ENCODE results near the gene STEAP2.
"Not testable (repeated sequence)": the region's sequence is repeated elsewhere in the genome, so short reads cannot be mapped to it uniquely, and the experiment has no call there.

Gene STEAP2

GRCh38 chr7:90211391-90212148, at the start of gene STEAP2:
STEAP2 (plus strand) TSS chr7:90211740; CDS start chr7:90225083, 13,343 bp downstream.
- peak; percentile 96 for DNase-seq (ENCODE audit: low spot score)

GRCh38 chr7:90163534-90163933, 48.0 kb upstream of the STEAP2 start:
- no peak for DNase-seq (ENCODE audit: low spot score)

GRCh38 chr7:90165724-90166123, 45.8 kb upstream of the STEAP2 start:
- no peak for DNase-seq (ENCODE audit: low spot score)

- no peak for DNase-seq (ENCODE audit: low spot score)
Observed at GRCh38 chr7:90166153-90166552, 45.4 kb upstream of the STEAP2 start.

GRCh38 chr7:90167361-90167760, 44.2 kb upstream of the STEAP2 start:
- no peak for DNase-seq (ENCODE audit: low spot score)

GRCh38 chr7:90169891-90170290, 41.6 kb upstream of the STEAP2 start:
- no peak for DNase-seq (ENCODE audit: low spot score)

- DNase-seq (ENCODE audit: low spot score) = no peak
Observed at GRCh38 chr7:90172121-90172520, 39.4 kb upstream of the STEAP2 start.

GRCh38 chr7:90172624-90173023, 38.9 kb upstream of the STEAP2 start:
- no peak for DNase-seq (ENCODE audit: low spot score)

- DNase-seq (ENCODE audit: low spot score) = no peak
Observed at GRCh38 chr7:90173127-90173844, 38.3 kb upstream of the STEAP2 start.

GRCh38 chr7:90175667-90176066, 35.9 kb upstream of the STEAP2 start:
- DNase-seq (ENCODE audit: low spot score) = no peak

GRCh38 chr7:90176195-90176594, 35.3 kb upstream of the STEAP2 start:
- DNase-seq (ENCODE audit: low spot score) = no peak

- no peak for DNase-seq (ENCODE audit: low spot score)
Observed at GRCh38 chr7:90178166-90178565, 33.4 kb upstream of the STEAP2 start.

GRCh38 chr7:90178679-90179278, 32.8 kb upstream of the STEAP2 start:
- peak; percentile 99 for DNase-seq (ENCODE audit: low spot score)

GRCh38 chr7:90180011-90180585, 31.4 kb upstream of the STEAP2 start:
- no peak for DNase-seq (ENCODE audit: low spot score)

GRCh38 chr7:90180649-90181048, 30.9 kb upstream of the STEAP2 start:
- DNase-seq (ENCODE audit: low spot score) = no peak

GRCh38 chr7:90181485-90181884, 30.1 kb upstream of the STEAP2 start:
- no peak for DNase-seq (ENCODE audit: low spot score)

GRCh38 chr7:90186290-90186689, 25.2 kb upstream of the STEAP2 start:
- DNase-seq (ENCODE audit: low spot score) = not testable (repeated sequence)

GRCh38 chr7:90187507-90188050, 24.0 kb upstream of the STEAP2 start:
- no peak for DNase-seq (ENCODE audit: low spot score)

- no peak for DNase-seq (ENCODE audit: low spot score)
Observed at GRCh38 chr7:90188281-90188680, 23.3 kb upstream of the STEAP2 start.

- DNase-seq (ENCODE audit: low spot score) = no peak
Observed at GRCh38 chr7:90190995-90191394, 20.5 kb upstream of the STEAP2 start.

- no peak for DNase-seq (ENCODE audit: low spot score)
Observed at GRCh38 chr7:90191648-90192047, 19.9 kb upstream of the STEAP2 start.

Data from RKO (cell line).